GM18526 (cell line): Measurements from ENCODE around the gene RAD54L2.

Source experiments
- POLR2A ChIP-seq: IDR thresholded peaks from 3 replicates; pipeline ENCODE4 v1.6.1; 2011; ENCODE audit not compliant: insufficient read length; ENCODE audit errors: extremely low read depth

RAD54L2 gene

DNA sequence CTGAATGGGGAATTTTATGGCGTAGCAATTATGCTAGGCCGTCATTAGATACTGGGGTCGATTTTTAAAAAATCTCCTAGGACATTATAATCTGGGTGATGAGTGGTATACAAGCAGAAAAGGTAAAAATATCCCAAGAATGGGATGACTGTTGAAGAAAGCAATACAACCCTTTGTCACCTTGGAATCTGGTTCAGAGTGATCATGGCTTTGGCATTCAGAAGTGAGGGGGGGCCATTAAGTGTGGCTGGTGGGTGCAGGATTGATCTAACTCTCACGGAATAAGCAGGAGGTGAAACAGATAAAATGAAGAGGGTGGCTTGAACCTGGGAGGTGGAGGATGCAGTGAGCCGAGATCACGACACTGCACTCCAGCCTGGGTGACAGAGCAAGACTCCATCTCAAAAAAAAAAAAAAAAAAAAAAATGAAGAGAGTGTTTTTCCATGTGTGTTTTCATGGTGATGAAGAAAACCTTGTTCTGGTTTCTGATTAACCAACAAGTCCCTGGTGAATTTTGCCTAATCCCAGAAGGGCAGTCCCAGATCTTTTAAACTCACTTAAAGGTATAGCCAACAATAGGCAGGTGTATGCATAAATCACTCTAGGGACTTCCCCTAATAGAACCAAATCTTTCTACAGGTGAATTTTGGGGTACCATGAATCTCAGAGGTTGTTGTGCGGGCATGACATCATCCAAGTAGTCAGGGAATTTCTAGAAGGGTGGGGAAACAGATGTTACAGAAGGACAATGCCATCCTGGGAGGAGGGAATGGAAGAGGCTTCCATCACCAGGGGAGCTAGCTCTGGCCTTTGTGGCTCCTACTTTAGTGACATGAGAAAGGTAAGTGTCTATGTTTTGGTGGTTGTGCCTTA is 3.1 kb upstream of the RAD54L2 start:
- TF ChIP-seq POLR2A, result no peak

DNA sequence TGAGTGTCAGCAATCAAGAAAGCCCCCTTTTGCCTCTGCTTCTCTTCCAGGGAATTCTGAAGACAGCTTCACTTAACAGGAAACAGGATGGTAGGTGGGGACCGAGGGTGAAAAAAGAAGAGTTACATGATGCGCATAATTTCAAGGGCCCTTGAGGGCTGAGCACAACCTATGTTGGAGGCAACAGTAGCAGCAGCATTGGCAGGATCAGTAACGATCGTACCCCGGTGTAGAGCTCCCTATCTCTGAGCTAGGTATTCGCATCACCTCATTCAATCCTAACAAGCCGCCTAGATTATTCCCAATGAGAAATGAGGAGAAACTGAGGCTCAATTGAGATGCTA is 432 bp upstream of the RAD54L2 start:
- no peak for TF ChIP-seq POLR2A

DNA sequence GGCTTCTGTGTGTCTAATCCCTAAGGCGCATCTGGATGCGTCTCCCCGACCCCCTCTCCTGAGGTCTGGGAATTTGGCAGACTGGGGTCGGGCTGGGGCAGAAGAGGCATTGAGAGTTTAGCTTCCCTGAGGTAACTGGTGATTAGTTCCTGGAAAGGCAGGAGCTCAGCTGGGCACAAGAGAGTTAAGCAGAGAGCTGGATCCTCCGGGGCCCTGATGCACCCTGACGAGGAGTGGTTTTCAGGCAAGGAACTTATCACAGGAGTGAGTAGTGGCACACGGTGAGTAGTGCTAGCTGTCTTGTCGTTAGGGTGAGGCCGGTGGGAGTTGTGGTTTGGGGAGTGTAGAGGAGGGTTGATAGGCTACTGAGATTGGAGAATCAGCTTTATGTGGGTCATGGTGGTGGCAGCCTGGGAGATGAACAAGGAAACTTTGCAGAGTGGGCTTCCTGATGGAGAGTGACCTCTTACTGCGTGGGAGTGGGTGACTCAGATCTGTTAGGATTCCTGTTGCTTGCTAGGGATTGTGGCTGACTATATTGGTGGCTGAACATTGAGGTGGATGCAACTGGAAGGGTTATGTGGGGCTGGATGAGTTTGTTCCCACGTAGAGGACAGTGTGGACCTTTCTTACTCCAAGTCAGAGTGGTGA is 897 bp downstream of the RAD54L2 start:
- TF ChIP-seq POLR2A, result no peak

- TF ChIP-seq POLR2A, result no peak
Observed at GRCh38 chr3:51544011-51544775, 5.7 kb downstream of the RAD54L2 start.

GRCh38 chr3:51547274-51547673 is 8.8 kb downstream of the RAD54L2 start:
- no peak for TF ChIP-seq POLR2A

GRCh38 chr3:51549311-51549710 is 10.8 kb downstream of the RAD54L2 start:
- no peak for TF ChIP-seq POLR2A

DNA sequence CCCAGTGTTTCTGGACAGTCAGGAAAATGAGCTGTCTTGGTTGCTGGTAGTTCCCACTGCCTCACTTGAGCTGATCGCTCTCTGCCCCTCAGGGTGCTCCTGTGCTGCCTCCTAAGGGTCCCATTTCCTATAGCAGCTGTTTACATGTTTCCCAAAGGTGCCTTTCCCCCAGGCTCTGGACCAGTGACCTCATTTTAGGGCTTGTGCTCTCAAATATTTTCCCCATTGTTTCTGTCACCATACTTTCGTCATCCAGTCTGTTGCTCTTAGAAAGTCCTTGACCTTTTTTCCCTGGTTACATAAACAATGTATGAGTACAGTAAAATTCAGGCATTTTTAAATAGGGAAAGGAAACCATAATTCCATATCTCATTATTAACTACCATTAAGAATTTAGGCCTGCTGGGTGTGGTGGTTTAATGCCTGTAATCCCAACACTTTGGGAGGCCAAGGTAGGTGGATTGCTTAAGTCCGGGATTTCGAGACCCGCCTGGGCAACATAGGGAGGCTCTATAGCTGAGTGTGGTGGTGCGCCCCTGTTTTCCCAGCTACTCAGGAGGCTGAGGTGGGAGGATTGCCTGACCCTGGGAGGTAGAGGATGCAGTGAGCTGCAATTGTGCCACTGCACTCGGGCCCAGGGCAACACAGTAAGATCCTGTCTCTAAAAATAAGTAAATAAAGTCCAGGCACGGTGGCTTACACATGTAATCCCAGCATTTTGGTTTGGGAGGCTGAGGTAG is 11.7 kb downstream of the RAD54L2 start:
- TF ChIP-seq POLR2A, result no peak

- TF ChIP-seq POLR2A, result no peak
Observed at GRCh38 chr3:51557993-51558392, 19.5 kb downstream of the RAD54L2 start.

- TF ChIP-seq POLR2A, result no peak
Observed at GRCh38 chr3:51559411-51559888, 20.9 kb downstream of the RAD54L2 start.

DNA sequence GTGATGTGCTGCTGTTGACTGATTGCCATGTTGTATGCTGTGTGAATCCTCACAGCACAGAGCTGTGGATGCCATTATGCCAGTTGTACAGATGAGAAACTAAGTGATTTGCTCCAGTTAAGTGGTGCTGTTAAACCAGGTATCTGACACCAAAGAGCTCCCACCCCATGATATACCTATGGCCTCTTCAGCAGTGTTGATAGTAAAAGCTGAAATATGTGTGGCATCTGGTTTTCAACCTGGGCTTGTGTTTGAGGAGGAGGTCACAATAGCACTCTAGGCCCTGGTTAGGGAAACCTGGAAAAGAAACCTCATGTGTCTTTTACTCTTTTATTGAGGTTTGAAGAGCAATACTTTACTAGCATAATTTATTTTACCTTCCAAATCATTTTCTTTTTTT is 21.4 kb downstream of the RAD54L2 start:
- no peak for TF ChIP-seq POLR2A

- no peak for TF ChIP-seq POLR2A
Observed at GRCh38 chr3:51568036-51568435, 29.5 kb downstream of the RAD54L2 start.

GRCh38 chr3:51568996-51569395 is 30.5 kb downstream of the RAD54L2 start:
- no peak for TF ChIP-seq POLR2A

DNA sequence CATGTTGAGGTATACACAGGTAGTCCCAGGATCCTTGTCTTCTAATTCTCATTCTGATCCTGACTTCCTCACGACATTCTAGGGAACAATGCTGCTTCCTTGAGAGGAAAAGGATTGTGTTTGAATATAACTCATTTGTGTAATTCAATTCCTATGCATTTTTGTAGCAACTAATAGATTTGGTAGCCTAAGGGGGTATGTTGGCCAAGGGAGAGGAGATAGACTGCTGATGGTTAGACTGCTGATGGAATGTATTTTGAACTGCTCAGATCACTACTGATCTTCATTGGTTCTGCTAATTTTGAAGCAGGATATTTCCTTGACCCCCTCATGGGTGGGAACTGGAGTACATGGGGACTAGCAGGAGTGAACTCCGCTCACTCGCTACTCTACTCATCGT is 39.7 kb downstream of the RAD54L2 start:
- no peak for TF ChIP-seq POLR2A

DNA sequence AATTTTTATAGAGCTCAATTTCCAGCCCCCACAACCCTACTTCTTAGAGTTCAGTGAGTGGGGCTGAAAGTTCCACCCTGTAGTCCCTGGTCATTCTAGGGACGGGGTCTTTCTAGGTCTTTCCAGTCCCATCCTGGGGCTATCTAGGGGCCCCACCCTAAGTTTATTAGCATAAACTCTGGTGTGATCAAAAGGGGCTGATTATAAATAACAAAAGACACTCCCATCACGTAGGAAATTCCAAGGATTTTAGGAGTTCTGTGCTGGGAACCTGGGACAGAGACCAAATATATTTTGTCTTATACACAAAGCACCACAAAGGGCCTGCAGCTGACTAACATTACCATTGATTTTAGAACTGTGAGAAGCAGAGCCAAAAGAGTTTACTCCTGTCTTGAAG is 41.9 kb downstream of the RAD54L2 start:
- no peak for TF ChIP-seq POLR2A

GRCh38 chr3:51581524-51581923 is 43.0 kb downstream of the RAD54L2 start:
- no peak for TF ChIP-seq POLR2A
